IPS DF 4.7 (cell line): ENCODE measurements around the gene OR4L1.
"Not testable (repeated sequence)": the region's sequence is repeated elsewhere in the genome, so short reads cannot be mapped to it uniquely, and the experiment has no call there.

ENCODE experiments used
- DNase-seq: peaks from one replicate; pipeline ENCODE4 v3.0.0-alpha.2; 2013; ENCODE audit warnings: low spot score; ENCODE audit errors: extremely low read depth

Gene OR4L1

GRCh38 chr14:20059745-20060144 is at the start of gene OR4L1:
Gene OR4L1, plus strand, starts transcription at chr14:20060045. Its CDS starts 0 bp downstream, at chr14:20060045.
- DNase-seq, result no peak

GRCh38 chr14:20019257-20019865 is 40.5 kb upstream of the OR4L1 start, which contains the start of gene OR4K14:
Gene OR4K14, minus strand, starts transcription at chr14:20019307. Its CDS starts 4,114 bp downstream, at chr14:20015193.
- DNase-seq, result no peak

GRCh38 chr14:20031058-20031457 is 28.8 kb upstream of the OR4L1 start:
- no peak for DNase-seq

GRCh38 chr14:20035449-20035848 is 24.4 kb upstream of the OR4L1 start:
- no peak for DNase-seq

GRCh38 chr14:20035938-20036337 is 23.9 kb upstream of the OR4L1 start, which contains the start of gene OR4K13:
Gene OR4K13, minus strand, starts transcription at chr14:20036038. Its CDS starts 1,280 bp downstream, at chr14:20034758.
- DNase-seq, result no peak

- no peak for DNase-seq
Measured at GRCh38 chr14:20044243-20044642, 15.6 kb upstream of the OR4L1 start.

GRCh38 chr14:20048202-20048601 is 11.6 kb upstream of the OR4L1 start:
- DNase-seq, result no peak

GRCh38 chr14:20092050-20092449 is 32.2 kb downstream of the OR4L1 start:
- DNase-seq, result no peak

- no peak for DNase-seq
Measured at GRCh38 chr14:20093442-20093841, 33.6 kb downstream of the OR4L1 start.

GRCh38 chr14:20098926-20099770 is 39.3 kb downstream of the OR4L1 start:
- not testable (repeated sequence) for DNase-seq

GRCh38 chr14:20110438-20110837 is 50.6 kb downstream of the OR4L1 start, which contains the start of gene OR4K17:
Gene OR4K17, plus strand, starts transcription at chr14:20110739. Its CDS starts 6,761 bp downstream, at chr14:20117500.
- DNase-seq, result no peak
